HEK293 (cell line): ENCODE measurements around the gene RBM22.

ENCODE experiments used
- CTCF ChIA-PET: fragments of 350-600 bp; formaldehyde crosslinking; extraction: SDS; loops from one replicate; lab custom pipeline; 2021; ENCODE audit warnings: antibody characterized with exemption; lab: Yijun Ruan, JAX
- POLR2A ChIA-PET: fragments of 300-600 bp; formaldehyde crosslinking; extraction: SDS; loops from one replicate; lab custom pipeline; 2020; ENCODE audit warnings: antibody characterized with exemption, inconsistent platforms; lab: Yijun Ruan, JAX
- H3K27ac ChIP-seq: fragments of 200-500 bp; sonication (Bioruptor generic); 2 replicates; pipeline ENCODE4 v1.5.1; 2014; ENCODE audit warnings: low read depth, low read length, control low read depth, inconsistent platforms; ENCODE audit errors: extremely low read depth
- H3K36me3 ChIP-seq, 2 experiments: fragments of 200-500 bp in 1 of 2; sonication (Bioruptor generic) in 1 of 2; 1 replicate in 1 of 2; 2 replicates in 1 of 2; pipeline ENCODE4 v1.5.1; 2014 to 2017; ENCODE audit warnings: inconsistent platforms in 2 of 2, low read length in 2 of 2; ENCODE audit not compliant: control insufficient read depth in 2 of 2, insufficient read depth in 1 of 2
- H3K4me1 ChIP-seq: fragments of 200-500 bp; sonication (Bioruptor generic); 2 replicates; pipeline ENCODE4 v1.5.1; 2014; ENCODE audit warnings: mild to moderate bottlenecking, low read length, inconsistent platforms; ENCODE audit not compliant: control insufficient read depth, insufficient read depth
- H3K4me3 ChIP-seq: 2 replicates; pipeline ENCODE4 v1.5.1; 2011; ENCODE audit warnings: low read depth, mild to moderate bottlenecking, control low read depth, low read length, moderate library complexity
- H3K9me3 ChIP-seq: fragments of 200-500 bp; sonication (Bioruptor generic); 2 replicates; pipeline ENCODE4 v1.5.1; 2014; ENCODE audit warnings: low read depth, low read length, inconsistent platforms; ENCODE audit not compliant: control insufficient read depth, insufficient read depth
- CTCF ChIP-seq: fragments of 450-650 bp; formaldehyde crosslinking; IDR thresholded peaks from 2 replicates; pipeline ENCODE4 v1.5.1; 2016; ENCODE audit warnings: missing biosample characterization, missing genetic modification characterization
- EGR2 ChIP-seq: fragments of 450-650 bp; formaldehyde crosslinking; IDR thresholded peaks from 2 replicates; pipeline ENCODE4 v1.5.1; 2016; ENCODE audit warnings: low read depth, missing biosample characterization, missing genetic modification characterization
- GLIS1 ChIP-seq: fragments of 450-650 bp; formaldehyde crosslinking; IDR thresholded peaks from 2 replicates; pipeline ENCODE4 v1.5.1; 2016; ENCODE audit warnings: missing biosample characterization, missing genetic modification characterization
- GLIS2 ChIP-seq: fragments of 450-650 bp; formaldehyde crosslinking; IDR thresholded peaks from 2 replicates; pipeline ENCODE4 v1.5.1; 2016; ENCODE audit warnings: missing biosample characterization, missing genetic modification characterization
- IKZF3 ChIP-seq: fragments of 450-650 bp; IDR thresholded peaks from 2 replicates; pipeline ENCODE4 v1.5.0; 2018; ENCODE audit warnings: missing biosample characterization, mild to moderate bottlenecking, missing genetic modification characterization, moderate library complexity
- KLF1 ChIP-seq: fragments of 450-650 bp; formaldehyde crosslinking; IDR thresholded peaks from 2 replicates; pipeline ENCODE4 v1.5.1; 2016; ENCODE audit warnings: missing biosample characterization, missing genetic modification characterization
- OSR2 ChIP-seq: fragments of 450-650 bp; formaldehyde crosslinking; IDR thresholded peaks from 2 replicates; pipeline ENCODE4 v1.5.1; 2016; ENCODE audit warnings: missing biosample characterization, missing genetic modification characterization
- PRDM6 ChIP-seq: fragments of 450-650 bp; formaldehyde crosslinking; IDR thresholded peaks from 2 replicates; pipeline ENCODE4 v1.5.1; 2017; ENCODE audit warnings: missing biosample characterization, missing genetic modification characterization
- TCF7L2 ChIP-seq: IDR thresholded peaks from 2 replicates; pipeline ENCODE4 v1.6.1; 2011; ENCODE audit warnings: low read depth, mild to moderate bottlenecking, inconsistent platforms, low read length, moderate library complexity, borderline replicate concordance
- ZBTB17 ChIP-seq: fragments of 450-650 bp; formaldehyde crosslinking; IDR thresholded peaks from 2 replicates; pipeline ENCODE4 v1.5.1; 2016; ENCODE audit warnings: missing biosample characterization, missing genetic modification characterization
- ZBTB21 ChIP-seq: fragments of 450-650 bp; formaldehyde crosslinking; IDR thresholded peaks from 2 replicates; pipeline ENCODE4 v1.5.1; 2017; ENCODE audit warnings: missing biosample characterization, missing genetic modification characterization
- ZBTB49 ChIP-seq: fragments of 450-650 bp; formaldehyde crosslinking; IDR thresholded peaks from 2 replicates; pipeline ENCODE4 v1.5.1; 2016; ENCODE audit warnings: missing biosample characterization, missing genetic modification characterization, low read depth
- ZEB2 ChIP-seq: fragments of 450-650 bp; formaldehyde crosslinking; IDR thresholded peaks from 2 replicates; pipeline ENCODE4 v1.5.1; 2016; ENCODE audit warnings: missing biosample characterization, missing genetic modification characterization
- ZFHX2 ChIP-seq: fragments of 450-650 bp; formaldehyde crosslinking; conservative IDR thresholded peaks from 2 replicates; pipeline ENCODE4 v1.5.1; 2016; ENCODE audit warnings: missing biosample characterization, missing genetic modification characterization
- ZIC2 ChIP-seq: fragments of 450-650 bp; formaldehyde crosslinking; IDR thresholded peaks from 2 replicates; pipeline ENCODE4 v1.5.1; 2016; ENCODE audit warnings: missing biosample characterization, missing genetic modification characterization
- ZNF214 ChIP-seq: fragments of 450-650 bp; formaldehyde crosslinking; IDR thresholded peaks from 2 replicates; pipeline ENCODE4 v1.5.1; 2017; ENCODE audit warnings: missing biosample characterization, mild to moderate bottlenecking, missing genetic modification characterization, borderline replicate concordance
- ZNF266 ChIP-seq: fragments of 450-650 bp; formaldehyde crosslinking; IDR thresholded peaks from 2 replicates; pipeline ENCODE4 v1.5.1; 2016; ENCODE audit warnings: missing biosample characterization, missing genetic modification characterization, low read depth
- ZNF292 ChIP-seq: fragments of 450-650 bp; formaldehyde crosslinking; IDR thresholded peaks from 2 replicates; pipeline ENCODE4 v1.5.1; 2016; ENCODE audit warnings: low read depth, missing biosample characterization, missing genetic modification characterization, borderline replicate concordance
- ZNF366 ChIP-seq: fragments of 450-650 bp; formaldehyde crosslinking; conservative IDR thresholded peaks from 2 replicates; pipeline ENCODE4 v1.5.1; 2016; ENCODE audit warnings: missing biosample characterization, missing genetic modification characterization
- ZNF37A ChIP-seq: fragments of 450-650 bp; IDR thresholded peaks from 2 replicates; pipeline ENCODE4 v1.5.1; 2018; ENCODE audit warnings: missing biosample characterization, missing genetic modification characterization
- ZNF555 ChIP-seq: fragments of 450-650 bp; formaldehyde crosslinking; conservative IDR thresholded peaks from 2 replicates; pipeline ENCODE4 v1.5.1; 2017; ENCODE audit warnings: missing biosample characterization, mild to moderate bottlenecking, missing genetic modification characterization, inconsistent platforms
- ZNF600 ChIP-seq: fragments of 450-650 bp; formaldehyde crosslinking; IDR thresholded peaks from 2 replicates; pipeline ENCODE4 v1.5.1; 2016; ENCODE audit warnings: missing biosample characterization, missing genetic modification characterization
- ZNF626 ChIP-seq: fragments of 450-650 bp; sonication (Bioruptor Pico); formaldehyde crosslinking; IDR thresholded peaks from 2 replicates; pipeline ENCODE4 v1.5.1; 2018; ENCODE audit warnings: missing biosample characterization, missing genetic modification characterization, inconsistent platforms
- ZNF629 ChIP-seq: fragments of 450-650 bp; formaldehyde crosslinking; IDR thresholded peaks from 2 replicates; pipeline ENCODE4 v1.5.1; 2017; ENCODE audit warnings: missing biosample characterization, missing genetic modification characterization
- ZNF645 ChIP-seq: fragments of 450-650 bp; formaldehyde crosslinking; IDR thresholded peaks from 2 replicates; pipeline ENCODE4; 2016; ENCODE audit warnings: missing biosample characterization, missing genetic modification characterization
- ZNF692 ChIP-seq: fragments of 450-650 bp; formaldehyde crosslinking; IDR thresholded peaks from 2 replicates; pipeline ENCODE4 v1.5.1; 2016; ENCODE audit warnings: missing biosample characterization, missing genetic modification characterization
- ZSCAN5A ChIP-seq: fragments of 450-650 bp; formaldehyde crosslinking; IDR thresholded peaks from 2 replicates; pipeline ENCODE4 v1.5.1; 2016; ENCODE audit warnings: missing biosample characterization, missing genetic modification characterization

The RBM22 gene

GRCh38 chr5:150642567-150642927, 58.3 kb downstream of the RBM22 start:
- Histone ChIP-seq H3K4me1 (peaks cover 28% of the 10 kb centered on the region), H3K27ac (no peak overlapping the region)
- CTCF ChIA-PET, result interaction anchor here (0.6 to 9.4 kb wide), 5 partner anchors 9 to 430 kb away, joined by 3 to 60 read pairs (median 4); no protein-coding TSS in a partner anchor
- TF ChIP-seq ZNF645 (tag by site-specific recombination) (no peak), ZNF366 (peak; percentile 71), ZBTB49 (no peak), KLF1 (tag by site-specific recombination) (peak; percentile 58; the same call in 1 of the 2 replicates), ZNF266 (tag by site-specific recombination) (no peak), EGR2 (tag by site-specific recombination) (0 out of 2 replicates have a peak, but pooled peaks have one; percentile 5), GLIS2 (peak; percentile 74), CTCF (tag by site-specific recombination) (no peak), ZNF629 (peak; percentile 37; the same call in 1 of the 2 replicates), ZBTB17 (tag by site-specific recombination) (peak; percentile 33; the same call in 1 of the 2 replicates), TCF7L2 (no peak), ZNF692 (tag by site-specific recombination) (0 out of 2 replicates have a peak, but pooled peaks have one; percentile 38), ZNF37A (no peak), ZNF626 (tag by site-specific recombination) (no peak), ZEB2 (tag by site-specific recombination) (0 out of 2 replicates have a peak, but pooled peaks have one; percentile 34), IKZF3 (no peak), ZSCAN5A (tag by site-specific recombination) (no peak), OSR2 (0 out of 2 replicates have a peak, but pooled peaks have one; percentile 25), ZIC2 (tag by site-specific recombination) (peak; percentile 30; the same call in 1 of the 2 replicates), ZNF555 (tag by site-specific recombination) (no peak), PRDM6 (no peak), ZBTB21 (tag by site-specific recombination) (no peak), ZNF214 (tag by site-specific recombination) (no peak), GLIS1 (peak; percentile 90), ZNF600 (tag by site-specific recombination) (peak; percentile 94), ZFHX2 (tag by site-specific recombination) (0 out of 2 replicates have a peak, but pooled peaks have one; percentile 24), ZNF292 (tag by site-specific recombination) (no peak)

More at GRCh38 chr5:150642567-150642927, 58.3 kb downstream of the RBM22 start:
- Histone ChIP-seq H3K9me3 (no peaks in the 10 kb centered on the region), H3K36me3 (no peaks in the 10 kb centered on the region), H3K4me3 (no peak overlapping the region)
- POLR2A ChIA-PET, result interaction anchor here (0.6 to 1.8 kb wide), 12 partner anchors 9 to 136 kb away, joined by 3 to 8 read pairs (median 4); partner anchors contain the start of genes RBM22 and SMIM3
